SU-DHL-6 (cell line): ENCODE measurements around the gene UBASH3B.

Experiments
- CTCF ChIP-seq: fragments of 200-600 bp; sonication (generic); IDR thresholded peaks from one replicate; pipeline ENCODE4 v1.5.1; 2017; ENCODE audit warnings: antibody characterized with exemption, mild to moderate bottlenecking, low read length, moderate library complexity; ENCODE audit not compliant: insufficient read depth, poor library complexity, severe bottlenecking
- EZH2phosphoT487 ChIP-seq: fragments of 200-600 bp; sonication (generic), shearing (Covaris generic); conservative IDR thresholded peaks from 2 replicates; pipeline ENCODE4 v1.6.1; 2018; ENCODE audit warnings: mild to moderate bottlenecking, antibody characterized with exemption, low read length, moderate library complexity, mixed read lengths

- TF ChIP-seq CTCF (no peak), EZH2phosphoT487 (no peak)
Observed at GRCh38 chr11:122663764-122664163, 8.2 kb downstream of the UBASH3B start.
